SJCRH30 (cell line): ENCODE measurements around the gene TACC2. TPM values are rescaled to one million over a fixed set of nuclear protein-coding genes. Genes with fewer than 3 reads are reported as not detected.
"Not testable (repeated sequence)": the region's sequence is repeated elsewhere in the genome, so short reads cannot be mapped to it uniquely, and the experiment has no call there.

Experiments used
- DNase-seq, 2 experiments: peaks; one replicate each; pipeline ENCODE4 v3.0.0-alpha.2; 2015 to 2020
- H3K27ac ChIP-seq: fragments of 250-450 bp; sonication (Bioruptor Pico); 2 replicates; pipeline ENCODE4 v1.5.1; 2020; ENCODE audit warnings: mild to moderate bottlenecking, moderate library complexity
- H3K27me3 ChIP-seq: fragments of 250-450 bp; sonication (Bioruptor Pico); 2 replicates; pipeline ENCODE4 v1.5.1; 2020; ENCODE audit warnings: mild to moderate bottlenecking, moderate library complexity
- H3K36me3 ChIP-seq: fragments of 250-450 bp; sonication (Bioruptor Pico); 2 replicates; pipeline ENCODE4 v1.5.1; 2020; ENCODE audit warnings: mild to moderate bottlenecking, moderate library complexity
- H3K4me1 ChIP-seq: fragments of 250-450 bp; sonication (Bioruptor Pico); 2 replicates; pipeline ENCODE4 v1.5.1; 2020; ENCODE audit warnings: mild to moderate bottlenecking, moderate library complexity
- H3K4me3 ChIP-seq: fragments of 250-450 bp; sonication (Bioruptor Pico); 2 replicates; pipeline ENCODE4 v1.5.1; 2020; ENCODE audit warnings: mild to moderate bottlenecking, moderate library complexity
- H3K9me3 ChIP-seq: fragments of 250-450 bp; sonication (Bioruptor Pico); replicated peaks from 2 replicates; pipeline ENCODE4 v1.5.1; 2020; ENCODE audit warnings: mild to moderate bottlenecking, moderate library complexity
- total RNA-seq: library from RNA; depleted of rRNA; stranded (reverse); fragments of >200 nt; shearing (Covaris generic); gene quantifications from 2 replicates; pipeline ENCODE4 v1.2.3, GENCODE V29; 2014

The TACC2 gene
- total RNA-seq, 1 experiment from 2014 or later = 30.5 TPM

DNA sequence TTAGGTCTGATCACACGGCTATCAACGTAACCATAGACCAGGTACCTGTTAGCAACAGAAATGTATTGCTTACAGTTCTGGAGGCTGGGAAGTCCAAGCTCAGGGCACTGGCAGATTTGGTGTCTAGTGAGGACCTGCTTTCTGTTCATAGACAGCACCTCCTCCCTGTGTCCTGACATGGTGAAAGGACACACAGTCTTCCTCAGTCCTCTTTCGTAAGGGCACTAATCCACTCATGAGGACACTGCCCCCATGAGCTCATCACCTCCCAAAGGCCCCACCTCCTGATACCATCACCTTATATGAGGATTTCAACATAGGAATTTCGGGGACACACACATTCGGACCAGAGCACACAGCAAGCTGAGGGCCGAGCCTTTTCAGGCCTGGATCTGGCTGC is 210.7 kb downstream of the TACC2 start:
- H3K9me3 ChIP-seq = no peaks in the 10 kb centered on the region
- H3K4me1 ChIP-seq = no peaks in the 10 kb centered on the region
- H3K4me3 ChIP-seq = no peak overlapping the region
- H3K27ac ChIP-seq = no peak overlapping the region
- no peaks in the 10 kb centered on the region for H3K27me3 ChIP-seq
- no peak for DNase-seq
- peaks cover 31% of the 10 kb centered on the region for H3K36me3 ChIP-seq

DNA sequence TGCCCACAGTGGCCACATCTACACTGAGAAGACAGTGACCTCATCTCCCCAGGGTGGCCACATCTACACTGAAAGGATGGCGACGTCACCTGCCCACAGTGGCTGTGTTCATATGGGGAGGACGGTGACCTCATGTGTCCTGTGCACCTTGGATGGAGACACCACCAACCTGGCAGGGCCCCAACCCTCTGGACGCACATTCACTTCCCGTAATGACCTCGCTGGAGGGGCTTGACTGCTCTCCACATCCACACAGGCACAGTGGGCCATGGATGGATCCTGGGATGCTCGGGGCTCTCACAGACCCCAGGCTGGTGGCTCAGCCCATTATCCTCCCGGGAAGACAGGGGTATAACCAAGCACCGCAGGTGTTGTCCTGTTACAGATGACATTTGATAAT is 212.4 kb downstream of the TACC2 start:
- no peaks in the 10 kb centered on the region; the same call in 1 of the 2 replicates for H3K4me1 ChIP-seq
- no peaks in the 10 kb centered on the region for H3K9me3 ChIP-seq
- no peak overlapping the region for H3K4me3 ChIP-seq
- no peak overlapping the region for H3K27ac ChIP-seq
- DNase-seq = no peak
- peaks cover 23% of the 10 kb centered on the region for H3K36me3 ChIP-seq
- no peaks in the 10 kb centered on the region for H3K27me3 ChIP-seq

DNA sequence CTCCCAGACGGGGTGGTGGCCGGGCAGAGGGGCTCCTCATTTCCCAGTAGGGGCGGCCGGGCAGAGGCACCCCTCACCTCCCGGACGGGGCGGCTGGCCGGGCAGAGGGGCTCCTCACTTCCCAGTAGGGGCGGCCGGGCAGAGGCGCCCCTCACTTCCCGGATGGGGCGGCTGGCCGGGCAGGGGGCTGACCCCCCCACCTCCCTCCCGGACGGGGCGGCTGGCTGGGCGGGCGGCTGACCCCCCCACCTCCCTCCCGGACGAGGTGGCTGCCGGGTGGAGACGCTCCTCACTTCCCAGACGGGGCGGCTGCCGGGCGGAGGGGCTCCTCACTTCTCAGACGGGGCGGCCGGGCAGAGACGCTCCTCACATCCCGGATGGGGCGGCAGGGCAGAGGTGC is 214.2 kb downstream of the TACC2 start:
- not testable (repeated sequence) for H3K4me1 ChIP-seq, DNase-seq, H3K9me3 ChIP-seq, H3K27me3 ChIP-seq, H3K27ac ChIP-seq, H3K4me3 ChIP-seq
- peaks cover 20% of the 10 kb centered on the region for H3K36me3 ChIP-seq

DNA sequence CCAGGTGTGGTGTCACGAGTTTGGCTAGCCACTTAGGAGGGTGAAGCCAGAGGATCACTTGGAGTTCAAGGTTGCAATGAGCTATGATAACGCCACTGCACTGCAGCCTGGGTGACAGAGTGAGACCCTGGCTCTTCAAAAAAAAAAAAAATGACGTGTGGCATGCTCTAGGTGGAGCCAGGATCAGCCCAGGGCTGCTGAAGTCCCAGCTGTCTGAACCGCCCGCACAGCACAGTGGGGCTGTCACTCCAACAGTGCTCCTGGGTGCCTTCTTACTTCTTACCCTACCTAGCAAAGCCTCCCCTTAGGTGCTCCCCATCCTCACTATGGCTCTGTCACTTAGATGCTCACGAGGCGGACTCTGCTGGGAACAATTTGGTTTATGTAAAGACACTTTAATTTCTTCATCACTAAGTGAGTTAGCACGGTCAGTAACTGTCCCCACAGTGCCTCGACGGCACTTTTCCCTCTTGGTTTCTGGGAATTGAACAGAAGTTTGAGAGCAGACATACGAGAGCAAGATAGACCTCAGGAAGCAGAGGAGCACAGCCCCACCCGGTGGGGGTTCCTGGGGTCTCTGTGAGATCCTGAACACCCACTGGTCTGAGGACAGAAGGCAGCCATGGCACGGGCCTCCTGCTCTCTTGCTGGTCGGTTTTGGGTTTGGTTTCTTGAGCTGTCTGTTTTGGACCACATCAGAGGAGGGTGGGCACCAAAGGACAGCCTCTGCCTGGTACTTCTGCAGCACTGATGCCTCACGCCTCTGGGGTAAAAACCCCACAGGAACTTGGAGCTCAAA is 215.9 kb downstream of the TACC2 start:
- H3K9me3 ChIP-seq = no peaks in the 10 kb centered on the region
- H3K27ac ChIP-seq = no peak overlapping the region
- H3K4me1 ChIP-seq = no peaks in the 10 kb centered on the region; the same call in 1 of the 2 replicates
- no peak overlapping the region for H3K4me3 ChIP-seq
- H3K27me3 ChIP-seq = no peaks in the 10 kb centered on the region
- H3K36me3 ChIP-seq = peaks cover 23% of the 10 kb centered on the region
- no peak for DNase-seq

DNA sequence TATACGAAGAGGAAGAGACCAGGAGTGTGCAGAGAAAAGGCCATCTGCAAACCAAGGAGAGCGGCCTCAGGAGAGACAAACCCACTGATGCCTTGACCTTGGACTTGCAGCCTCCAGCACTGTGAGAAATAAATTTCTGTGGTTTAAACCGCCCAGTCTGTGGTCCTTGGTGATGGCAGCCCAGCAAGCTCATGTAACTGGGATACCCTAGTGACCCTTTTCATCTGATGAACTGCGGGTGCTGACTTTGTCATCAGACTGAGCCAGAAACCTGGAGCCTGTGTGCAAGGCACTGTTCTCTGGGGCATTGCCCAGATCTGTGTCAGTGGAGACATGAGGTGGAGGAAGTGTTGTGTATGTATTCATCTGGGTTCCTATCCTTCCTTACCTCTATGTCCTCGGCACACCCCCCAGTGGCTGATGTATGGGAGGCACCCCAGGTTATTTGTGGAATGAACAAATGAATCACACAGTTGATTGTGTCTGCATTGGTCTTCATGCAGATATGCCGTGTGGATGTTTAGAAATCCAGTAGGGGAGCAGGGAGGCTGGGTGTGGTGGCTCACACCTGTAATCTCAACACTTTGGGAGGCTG is 217.6 kb downstream of the TACC2 start:
- H3K27ac ChIP-seq = no peak overlapping the region
- no peak overlapping the region for H3K4me3 ChIP-seq
- H3K4me1 ChIP-seq = no peaks in the 10 kb centered on the region; the same call in 1 of the 2 replicates
- H3K9me3 ChIP-seq = no peaks in the 10 kb centered on the region
- H3K36me3 ChIP-seq = peaks cover 34% of the 10 kb centered on the region
- DNase-seq = no peak
- H3K27me3 ChIP-seq = no peaks in the 10 kb centered on the region

DNA sequence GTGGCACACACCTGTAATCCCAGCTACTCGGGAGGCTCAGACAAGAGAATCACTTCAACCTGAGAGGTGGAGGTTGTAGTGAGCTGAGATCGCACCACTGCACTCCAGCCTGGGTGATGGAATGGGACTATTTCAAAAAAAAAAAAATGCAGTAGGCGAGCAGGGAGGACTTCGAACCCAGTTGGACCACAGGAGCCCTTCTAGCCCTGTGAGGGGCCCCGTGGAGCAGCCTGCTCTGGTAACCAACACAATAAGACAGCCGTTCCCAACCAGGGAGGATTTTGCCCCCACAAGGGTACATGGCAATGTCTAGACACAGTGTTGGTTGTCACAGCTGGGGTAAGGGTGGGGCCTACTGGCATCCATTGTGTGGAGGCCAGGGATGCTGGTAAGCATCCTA is 218.2 kb downstream of the TACC2 start:
- H3K36me3 ChIP-seq = peaks cover 37% of the 10 kb centered on the region
- no peaks in the 10 kb centered on the region for H3K27me3 ChIP-seq
- no peak overlapping the region for H3K27ac ChIP-seq
- DNase-seq = no peak
- H3K4me1 ChIP-seq = no peaks in the 10 kb centered on the region; the same call in 1 of the 2 replicates
- H3K9me3 ChIP-seq = no peaks in the 10 kb centered on the region
- no peak overlapping the region for H3K4me3 ChIP-seq

DNA sequence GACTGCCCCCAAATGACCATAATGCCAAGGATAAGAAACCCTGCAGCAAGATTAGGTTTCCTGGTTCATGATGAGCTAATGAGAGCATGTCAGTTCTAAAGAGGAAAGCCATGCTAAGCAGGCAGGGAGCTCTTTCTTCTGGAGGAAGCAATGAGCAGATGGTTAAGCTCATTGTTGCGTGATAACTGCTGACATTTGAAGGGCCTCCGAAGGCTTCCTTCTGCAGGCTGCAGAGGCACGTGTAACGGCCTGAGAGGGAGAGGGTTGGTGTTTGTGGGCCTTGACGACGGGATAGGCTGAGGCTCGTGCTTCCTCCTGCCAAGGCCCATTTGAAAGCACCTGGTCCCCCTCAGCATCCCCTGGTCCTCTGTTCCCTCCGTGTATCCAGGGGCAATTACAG is 218.6 kb downstream of the TACC2 start:
- Histone ChIP-seq H3K4me1 (no peaks in the 10 kb centered on the region; the same call in 1 of the 2 replicates), H3K27ac (no peak overlapping the region), H3K36me3 (peaks cover 40% of the 10 kb centered on the region), H3K4me3 (no peak overlapping the region), H3K9me3 (no peaks in the 10 kb centered on the region), H3K27me3 (no peaks in the 10 kb centered on the region)
- DNase-seq = no peak

DNA sequence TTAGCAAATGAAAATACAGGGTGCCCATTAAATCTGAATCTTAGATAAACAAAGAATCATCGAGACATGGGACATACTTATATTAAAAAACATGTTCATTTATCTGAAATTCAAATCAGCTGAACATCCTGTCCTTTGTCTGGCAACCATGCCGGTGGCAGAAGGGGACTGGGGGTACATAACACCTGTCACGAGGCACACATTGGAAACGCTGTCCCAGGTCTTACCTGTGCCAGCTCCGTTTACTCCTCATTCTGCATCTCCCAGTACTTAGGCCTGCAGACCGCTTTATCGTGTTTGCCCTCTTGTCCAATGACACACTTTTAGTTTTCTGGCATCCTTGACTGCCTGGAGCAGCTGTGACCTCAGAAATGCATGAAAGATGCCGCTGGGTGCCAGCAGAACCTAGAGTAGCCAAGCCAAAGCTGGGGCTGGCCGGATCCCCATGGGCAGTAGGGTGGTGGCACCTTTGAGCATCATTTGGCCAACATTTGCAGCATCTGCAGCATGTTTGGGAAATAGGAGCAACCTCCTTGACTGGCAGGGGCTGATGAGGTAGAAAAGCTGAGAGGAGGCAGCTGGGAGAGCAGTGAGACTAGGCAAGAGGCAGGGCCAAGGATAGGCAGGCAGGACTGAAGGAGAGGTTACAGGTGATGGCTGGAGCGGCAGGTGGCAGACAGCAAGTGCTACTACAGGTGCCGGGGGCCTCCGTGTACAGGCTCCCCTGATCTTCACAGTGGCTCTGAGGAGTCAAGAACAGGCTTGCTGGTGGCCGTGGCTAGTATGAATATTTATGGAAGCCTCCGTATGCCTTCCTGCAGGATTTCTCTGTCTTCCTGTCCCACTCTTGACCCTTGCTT is 219.8 kb downstream of the TACC2 start:
- Histone ChIP-seq H3K4me3 (no peak overlapping the region), H3K27ac (no peak overlapping the region), H3K9me3 (no peaks in the 10 kb centered on the region), H3K36me3 (peaks cover 40% of the 10 kb centered on the region), H3K4me1 (no peaks in the 10 kb centered on the region; the same call in 1 of the 2 replicates), H3K27me3 (no peaks in the 10 kb centered on the region)
- no peak for DNase-seq

DNA sequence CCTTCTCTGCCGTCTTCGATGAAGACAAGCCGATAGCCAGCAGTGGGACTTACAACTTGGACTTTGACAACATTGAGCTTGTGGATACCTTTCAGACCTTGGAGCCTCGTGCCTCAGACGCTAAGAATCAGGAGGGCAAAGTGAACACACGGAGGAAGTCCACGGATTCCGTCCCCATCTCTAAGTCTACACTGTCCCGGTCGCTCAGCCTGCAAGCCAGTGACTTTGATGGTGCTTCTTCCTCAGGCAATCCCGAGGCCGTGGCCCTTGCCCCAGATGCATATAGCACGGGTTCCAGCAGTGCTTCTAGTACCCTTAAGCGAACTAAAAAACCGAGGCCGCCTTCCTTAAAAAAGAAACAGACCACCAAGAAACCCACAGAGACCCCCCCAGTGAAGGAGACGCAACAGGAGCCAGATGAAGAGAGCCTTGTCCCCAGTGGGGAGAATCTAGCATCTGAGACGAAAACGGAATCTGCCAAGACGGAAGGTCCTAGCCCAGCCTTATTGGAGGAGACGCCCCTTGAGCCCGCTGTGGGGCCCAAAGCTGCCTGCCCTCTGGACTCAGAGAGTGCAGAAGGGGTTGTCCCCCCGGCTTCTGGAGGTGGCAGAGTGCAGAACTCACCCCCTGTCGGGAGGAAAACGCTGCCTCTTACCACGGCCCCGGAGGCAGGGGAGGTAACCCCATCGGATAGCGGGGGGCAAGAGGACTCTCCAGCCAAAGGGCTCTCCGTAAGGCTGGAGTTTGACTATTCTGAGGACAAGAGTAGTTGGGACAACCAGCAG is 221.7 kb downstream of the TACC2 start:
- DNase-seq = no peak
- Histone ChIP-seq H3K9me3 (no peaks in the 10 kb centered on the region), H3K4me1 (no peaks in the 10 kb centered on the region; the same call in 1 of the 2 replicates), H3K4me3 (no peak overlapping the region), H3K27me3 (no peaks in the 10 kb centered on the region), H3K27ac (no peak overlapping the region), H3K36me3 (peaks cover 40% of the 10 kb centered on the region)

DNA sequence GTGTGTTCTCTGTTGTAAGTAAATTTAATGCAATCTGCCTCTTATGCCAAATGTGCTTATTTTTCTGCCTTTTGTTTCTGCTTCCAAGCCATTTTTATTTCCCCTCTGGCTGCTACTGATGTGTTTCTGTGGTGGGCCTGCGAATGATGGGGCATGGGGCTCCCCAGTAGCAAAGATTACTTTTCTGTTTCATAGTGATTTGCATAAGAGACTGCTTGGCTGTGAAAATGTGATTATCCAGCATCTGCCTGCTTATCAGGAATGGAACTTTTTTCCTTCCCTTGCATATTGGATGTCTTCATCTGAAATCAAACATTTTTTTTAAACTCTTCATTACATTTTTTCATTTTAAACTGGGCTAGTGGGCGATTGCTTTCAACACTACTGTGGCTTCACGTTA is 224.4 kb downstream of the TACC2 start:
- Histone ChIP-seq H3K27ac (no peak overlapping the region), H3K4me3 (no peak overlapping the region), H3K9me3 (no peaks in the 10 kb centered on the region), H3K4me1 (no peaks in the 10 kb centered on the region), H3K36me3 (peaks cover 41% of the 10 kb centered on the region), H3K27me3 (no peaks in the 10 kb centered on the region)
- no peak for DNase-seq

DNA sequence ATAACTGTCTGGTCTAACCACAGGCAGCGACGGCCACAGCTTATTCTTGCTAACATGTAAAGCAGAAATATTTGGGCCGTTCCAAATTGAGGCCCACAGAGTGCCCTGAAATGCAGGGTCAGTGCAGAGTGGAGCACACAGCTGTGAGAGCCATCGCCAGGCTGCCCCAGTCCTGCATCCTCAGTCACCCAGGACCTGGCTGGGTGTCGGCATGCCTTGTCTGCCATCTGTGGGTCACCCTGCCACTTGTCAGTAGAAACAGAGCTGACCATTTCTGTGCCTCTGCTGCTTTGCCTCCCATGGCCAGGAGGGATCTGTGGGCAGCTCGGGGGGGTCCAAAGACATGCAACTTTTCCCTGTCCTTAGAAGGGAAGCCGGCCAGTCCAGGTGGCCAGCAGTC is 224.8 kb downstream of the TACC2 start:
- DNase-seq = no peak
- no peaks in the 10 kb centered on the region for H3K27me3 ChIP-seq
- no peak overlapping the region for H3K27ac ChIP-seq
- no peak overlapping the region for H3K4me3 ChIP-seq
- no peaks in the 10 kb centered on the region for H3K4me1 ChIP-seq
- peaks cover 44% of the 10 kb centered on the region for H3K36me3 ChIP-seq
- H3K9me3 ChIP-seq = no peaks in the 10 kb centered on the region

DNA sequence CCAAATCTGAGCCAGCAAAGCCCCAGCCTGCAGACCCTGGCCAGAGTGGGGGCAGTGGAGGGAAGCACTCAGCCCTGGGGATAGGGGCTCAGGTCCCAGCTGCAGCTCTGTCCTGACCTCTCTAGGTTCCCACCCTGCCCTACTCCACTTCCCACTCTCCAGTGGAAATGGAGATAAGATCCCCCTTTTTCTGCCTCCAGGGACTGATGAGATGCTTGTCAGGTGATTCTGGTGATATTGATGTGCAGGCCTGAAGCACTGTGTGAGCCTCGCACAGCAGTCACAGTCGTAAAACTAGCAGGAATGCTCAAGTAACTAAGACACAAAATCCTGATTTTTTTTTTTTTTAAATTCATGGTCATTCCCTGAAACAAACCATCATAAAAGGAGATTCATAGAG is 227.1 kb downstream of the TACC2 start:
- no peaks in the 10 kb centered on the region for H3K9me3 ChIP-seq
- peaks cover 11% of the 10 kb centered on the region for H3K4me1 ChIP-seq
- no peaks in the 10 kb centered on the region for H3K27me3 ChIP-seq
- H3K4me3 ChIP-seq = no peak overlapping the region
- H3K36me3 ChIP-seq = peaks cover 42% of the 10 kb centered on the region
- no peak for DNase-seq
- H3K27ac ChIP-seq = no peak overlapping the region

DNA sequence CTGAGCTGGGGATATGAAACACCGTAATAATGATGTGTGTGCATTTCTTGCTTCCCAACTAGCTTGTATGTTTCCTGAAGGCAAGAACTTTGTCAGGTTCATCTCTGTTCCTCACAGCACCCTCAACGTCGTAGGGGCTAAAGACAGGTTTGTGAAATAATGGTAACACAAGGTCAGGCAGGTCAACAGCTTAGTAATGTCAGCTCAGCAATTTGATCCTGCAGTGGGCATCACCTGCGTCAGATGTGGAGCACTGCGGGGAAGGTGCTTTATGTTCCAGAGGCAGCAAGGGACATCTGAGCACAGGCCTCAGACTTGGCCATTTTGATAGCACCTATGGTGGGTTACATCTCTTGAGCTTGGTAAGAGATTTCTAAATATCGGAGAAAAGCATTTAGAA is 230.4 kb downstream of the TACC2 start:
- peaks cover 27% of the 10 kb centered on the region for H3K4me1 ChIP-seq
- H3K9me3 ChIP-seq = no peaks in the 10 kb centered on the region
- no peak overlapping the region for H3K4me3 ChIP-seq
- no peak overlapping the region for H3K27ac ChIP-seq
- H3K27me3 ChIP-seq = no peaks in the 10 kb centered on the region
- peaks cover 38% of the 10 kb centered on the region for H3K36me3 ChIP-seq
- DNase-seq = no peak

DNA sequence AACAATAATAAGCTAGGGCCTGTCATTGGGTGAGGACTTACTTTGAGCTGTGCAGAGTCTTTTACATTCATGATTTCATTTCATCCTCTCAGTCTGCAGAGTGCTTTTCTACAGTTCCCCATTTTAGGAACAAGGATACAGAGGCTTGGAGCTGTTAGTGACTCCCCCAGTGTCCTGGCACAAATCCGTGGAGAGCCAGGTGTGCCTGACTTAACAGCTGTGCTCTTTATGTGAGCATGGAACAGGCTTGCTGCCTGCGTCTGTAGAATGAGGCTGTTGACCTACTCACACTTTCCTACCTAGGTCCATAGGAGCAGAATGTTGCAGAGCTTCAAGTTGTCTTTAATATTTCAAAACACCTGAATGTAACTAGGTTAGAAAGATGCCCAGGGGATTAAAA is 231.8 kb downstream of the TACC2 start:
- Histone ChIP-seq H3K27ac (no peak overlapping the region; the same call in 1 of the 2 replicates), H3K36me3 (peaks cover 48% of the 10 kb centered on the region)
- DNase-seq = peak in 1 of 2 experiments; percentile 50

More for the DNA sequence above, 231.8 kb downstream of the TACC2 start:
- H3K9me3 ChIP-seq = no peaks in the 10 kb centered on the region
- peaks cover 27% of the 10 kb centered on the region for H3K4me1 ChIP-seq
- no peak overlapping the region for H3K4me3 ChIP-seq
- H3K27me3 ChIP-seq = no peaks in the 10 kb centered on the region
